ENCODE results near the gene PPM1M.

DNA sequence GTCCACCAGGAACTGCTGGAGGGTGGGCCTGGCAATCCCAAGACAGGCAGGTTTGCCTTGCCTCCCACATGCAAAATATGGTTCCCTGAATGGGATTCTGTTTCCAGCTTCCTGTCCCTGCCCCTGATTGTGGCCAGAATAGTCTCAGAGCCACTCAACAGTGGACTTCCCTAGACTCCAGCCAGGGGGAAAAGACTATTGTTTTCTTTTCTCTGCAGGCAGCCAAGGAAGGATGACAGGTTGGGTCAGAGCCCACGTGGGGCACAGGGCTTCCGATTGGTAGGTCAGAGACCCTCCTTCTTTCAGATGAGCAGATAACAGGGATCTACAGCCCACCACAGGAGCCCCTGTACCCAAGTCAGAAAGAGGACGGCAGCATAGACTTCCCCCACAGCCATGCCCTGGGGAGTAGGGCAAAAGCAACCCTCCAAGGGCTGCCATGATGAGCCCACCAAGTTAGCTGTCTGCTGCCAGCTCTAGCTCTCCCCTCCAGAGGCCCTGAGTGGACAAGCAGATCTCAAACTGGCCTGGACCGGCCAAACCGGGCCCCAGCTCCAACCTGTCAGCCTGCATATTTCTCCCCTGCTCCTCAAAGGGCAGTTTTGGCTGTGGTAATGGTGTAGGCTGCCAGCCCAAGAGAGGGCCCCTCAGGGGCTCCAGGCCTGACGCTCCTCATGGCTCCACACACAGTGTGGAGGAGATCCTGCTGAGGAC is 26.5 kb upstream of the PPM1M start:
- TF ChIP-seq, protein P1, sequence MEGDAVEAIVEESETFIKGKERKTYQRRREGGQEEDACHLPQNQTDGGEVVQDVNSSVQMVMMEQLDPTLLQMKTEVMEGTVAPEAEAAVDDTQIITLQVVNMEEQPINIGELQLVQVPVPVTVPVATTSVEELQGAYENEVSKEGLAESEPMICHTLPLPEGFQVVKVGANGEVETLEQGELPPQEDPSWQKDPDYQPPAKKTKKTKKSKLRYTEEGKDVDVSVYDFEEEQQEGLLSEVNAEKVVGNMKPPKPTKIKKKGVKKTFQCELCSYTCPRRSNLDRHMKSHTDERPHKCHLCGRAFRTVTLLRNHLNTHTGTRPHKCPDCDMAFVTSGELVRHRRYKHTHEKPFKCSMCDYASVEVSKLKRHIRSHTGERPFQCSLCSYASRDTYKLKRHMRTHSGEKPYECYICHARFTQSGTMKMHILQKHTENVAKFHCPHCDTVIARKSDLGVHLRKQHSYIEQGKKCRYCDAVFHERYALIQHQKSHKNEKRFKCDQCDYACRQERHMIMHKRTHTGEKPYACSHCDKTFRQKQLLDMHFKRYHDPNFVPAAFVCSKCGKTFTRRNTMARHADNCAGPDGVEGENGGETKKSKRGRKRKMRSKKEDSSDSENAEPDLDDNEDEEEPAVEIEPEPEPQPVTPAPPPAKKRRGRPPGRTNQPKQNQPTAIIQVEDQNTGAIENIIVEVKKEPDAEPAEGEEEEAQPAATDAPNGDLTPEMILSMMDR (tag by site-specific recombination; IDR thresholded peaks at IDR 0.05), result no peak
- TF ChIP-seq REPIN1 (tag by site-specific recombination; IDR thresholded peaks at IDR 0.05; ENCODE audit: low read depth) (no peak), MEIS1 (CRISPR knock-in tag; IDR thresholded peaks at IDR 0.05; ENCODE audit: borderline replicate concordance) (no peak), ZNF549 (tag by site-specific recombination; IDR thresholded peaks at IDR 0.05) (no peak), ZNF776 (tag by site-specific recombination; IDR thresholded peaks at IDR 0.05; ENCODE audit: borderline replicate concordance) (no peak), ZNF366 (tag by site-specific recombination; conservative IDR thresholded peaks at IDR 0.05) (no peak)
- TF ChIP-seq, protein P2, sequence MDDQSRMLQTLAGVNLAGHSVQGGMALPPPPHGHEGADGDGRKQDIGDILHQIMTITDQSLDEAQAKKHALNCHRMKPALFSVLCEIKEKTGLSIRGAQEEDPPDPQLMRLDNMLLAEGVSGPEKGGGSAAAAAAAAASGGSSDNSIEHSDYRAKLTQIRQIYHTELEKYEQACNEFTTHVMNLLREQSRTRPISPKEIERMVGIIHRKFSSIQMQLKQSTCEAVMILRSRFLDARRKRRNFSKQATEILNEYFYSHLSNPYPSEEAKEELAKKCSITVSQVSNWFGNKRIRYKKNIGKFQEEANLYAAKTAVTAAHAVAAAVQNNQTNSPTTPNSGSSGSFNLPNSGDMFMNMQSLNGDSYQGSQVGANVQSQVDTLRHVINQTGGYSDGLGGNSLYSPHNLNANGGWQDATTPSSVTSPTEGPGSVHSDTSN (CRISPR knock-in tag; IDR thresholded peaks at IDR 0.05), result no peak

Data from HEK293 (cell line).